Activated CD4-positive, alpha-beta T cell treated with anti-CD3 and anti-CD28 coated beads, Interleukin-2, amount 50 U/mL, for 24 hours (primary cell): Measurements from ENCODE around the gene PHLDA2.

Source experiments
- DNase-seq, 2 donors: peaks; one replicate each; pipeline ENCODE4 v3.0.0-alpha.2; 2020; ENCODE audit warnings: low read depth in 1 of 2, low spot score in 1 of 2

PHLDA2 gene

GRCh38 chr11:2929950-2930703 lies 907 bp upstream of the PHLDA2 start:
- DNase-seq, result no peak

DNA sequence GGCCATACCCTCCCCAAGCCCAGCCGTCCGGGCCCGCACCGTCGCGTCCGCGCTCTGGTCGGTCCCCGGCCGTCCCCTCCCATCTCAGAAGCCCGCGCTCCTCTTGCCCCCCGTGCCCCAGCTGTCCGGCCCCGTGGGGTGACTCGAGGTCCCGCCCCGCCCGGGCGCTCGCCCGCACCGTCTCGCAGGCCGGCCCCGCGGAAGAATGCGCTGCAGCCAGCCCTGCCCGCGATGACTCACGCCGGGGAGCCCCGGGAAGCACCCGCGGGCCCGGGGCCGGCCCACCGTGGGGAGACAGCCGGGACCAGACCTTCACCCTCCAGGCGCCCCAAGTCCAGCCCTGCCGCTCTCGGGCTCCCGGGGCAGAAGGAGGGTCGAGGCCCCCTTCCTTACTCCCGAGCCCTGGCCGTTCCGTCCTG lies 320 bp upstream of the PHLDA2 start:
- DNase-seq, result no peak

DNA sequence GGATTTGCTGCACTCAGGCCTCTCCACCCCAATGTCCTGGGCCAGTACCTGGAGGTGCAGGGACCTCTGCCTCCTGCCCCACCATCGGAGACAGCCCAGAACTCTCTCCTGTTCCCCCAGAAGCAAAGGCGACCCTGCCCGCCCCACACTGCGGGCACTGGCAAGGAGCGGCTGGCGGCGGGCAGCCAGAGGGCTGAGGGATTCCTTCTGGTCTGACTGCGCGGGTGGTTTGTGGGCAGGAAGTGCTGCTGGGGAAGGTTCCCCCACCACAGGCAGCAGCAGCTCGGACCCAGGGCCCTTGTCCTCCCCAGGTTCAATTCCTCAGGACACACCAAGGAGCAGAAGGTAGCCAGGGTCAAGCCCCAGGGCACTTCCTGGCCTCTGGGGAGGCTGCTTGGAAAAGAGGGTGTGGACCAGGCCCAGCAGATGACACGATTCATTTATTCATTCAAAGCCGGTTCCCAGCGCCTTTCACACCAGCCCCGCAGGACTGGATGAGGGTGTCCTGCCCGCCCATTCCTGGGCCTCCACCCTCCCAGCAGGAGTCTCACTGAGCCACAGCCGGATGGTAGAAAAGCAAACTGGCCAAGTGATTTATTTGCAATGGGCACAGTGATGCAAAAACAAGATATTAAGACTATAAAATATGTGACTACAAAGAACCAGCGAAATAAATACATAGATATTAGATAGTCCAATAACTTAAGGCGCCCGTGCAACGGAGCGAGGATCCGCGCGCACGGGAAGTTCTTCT lies 1.2 kb downstream of the PHLDA2 start:
- DNase-seq, result no peak

- no peak for DNase-seq
Observed at GRCh38 chr11:2927121-2927800, 2.0 kb downstream of the PHLDA2 start.

GRCh38 chr11:2926611-2927051 lies 2.6 kb downstream of the PHLDA2 start:
- no peak for DNase-seq

GRCh38 chr11:2924821-2925675 lies 4.2 kb downstream of the PHLDA2 start:
- no peak for DNase-seq

DNA sequence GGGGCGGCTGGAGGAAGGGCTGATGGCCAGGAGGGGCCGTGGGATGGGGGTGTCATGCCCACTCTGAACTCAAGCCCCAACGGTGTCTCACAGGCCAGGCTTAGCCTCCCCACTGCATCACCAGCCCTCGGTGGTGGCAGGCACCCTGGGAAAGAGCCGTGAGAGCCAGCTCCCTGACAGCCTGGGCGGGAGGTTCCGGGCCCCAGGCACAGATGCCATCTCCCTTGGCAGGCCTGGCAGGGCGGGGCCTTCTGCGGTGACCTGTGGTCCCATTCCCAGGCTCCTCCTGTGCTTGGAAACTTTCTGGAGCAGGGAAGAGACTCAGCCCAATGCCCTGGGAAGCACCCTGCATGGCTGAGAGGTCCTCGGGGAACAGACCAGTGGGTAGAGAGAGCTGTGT lies 4.8 kb downstream of the PHLDA2 start:
- DNase-seq, result no peak

GRCh38 chr11:2923446-2924375 lies 5.5 kb downstream of the PHLDA2 start:
- no peak for DNase-seq

- no peak for DNase-seq
Observed at GRCh38 chr11:2922655-2923054, 6.6 kb downstream of the PHLDA2 start.

GRCh38 chr11:2921742-2922493 lies 7.3 kb downstream of the PHLDA2 start:
- no peak for DNase-seq

DNA sequence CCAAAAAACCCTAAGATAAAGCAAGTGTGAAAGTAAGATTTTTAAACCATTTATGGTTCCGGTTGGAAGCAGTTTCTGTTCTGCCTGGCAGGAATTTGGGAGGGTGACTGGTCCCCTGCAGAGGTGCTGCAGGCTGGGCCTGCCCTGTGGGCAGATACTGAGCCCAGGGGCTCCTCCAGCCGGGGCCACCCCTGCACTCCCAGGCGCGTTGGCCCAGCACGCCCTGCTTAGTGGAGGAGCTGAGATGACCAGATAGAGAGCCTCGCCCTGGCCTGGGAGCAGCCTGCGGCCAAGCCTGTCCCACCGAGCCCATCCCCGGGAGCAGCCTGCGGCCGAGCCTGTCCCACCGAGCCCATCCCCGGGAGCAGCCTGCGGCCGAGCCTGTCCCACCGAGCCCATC lies 8.0 kb downstream of the PHLDA2 start:
- DNase-seq, result no peak

DNA sequence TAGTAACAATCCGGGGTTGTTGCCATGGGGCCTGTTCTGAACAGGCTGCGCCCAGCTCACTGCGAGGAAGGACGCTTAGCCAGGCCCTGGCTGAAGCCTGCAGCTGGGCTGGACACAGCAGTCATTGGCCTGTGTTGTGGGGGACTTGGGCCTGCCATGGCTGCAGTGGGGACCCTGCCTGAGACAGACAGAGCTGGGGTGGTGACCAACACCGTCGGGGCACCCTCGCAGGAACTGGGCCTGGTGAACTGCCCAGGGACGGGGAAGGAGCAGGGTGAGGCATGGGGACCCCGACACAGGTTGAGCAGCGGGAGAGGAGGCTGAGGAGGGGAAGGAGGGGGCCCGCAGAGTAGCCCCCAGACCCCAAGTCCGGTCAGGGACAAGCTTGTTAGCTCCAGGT lies 8.9 kb downstream of the PHLDA2 start:
- DNase-seq, result no peak

DNA sequence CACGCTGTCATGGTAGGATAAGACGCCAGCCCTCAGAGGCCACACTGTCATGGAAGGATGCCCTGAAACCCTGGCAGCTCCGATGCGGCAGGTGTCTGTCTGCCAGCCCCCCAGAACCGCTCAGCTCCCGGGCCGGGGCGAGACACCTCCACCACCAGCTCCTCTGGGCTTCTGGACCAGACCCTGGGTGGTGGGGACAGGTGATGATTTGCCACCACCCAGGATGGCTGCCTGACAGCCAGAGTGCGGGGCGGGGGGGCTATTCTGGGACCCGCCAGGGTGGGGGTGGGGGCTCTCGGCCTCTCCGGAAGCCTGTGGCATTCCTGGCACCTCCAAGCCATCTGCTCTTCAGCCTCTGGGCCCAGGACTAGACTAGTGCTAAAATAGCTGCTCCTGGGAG lies 9.4 kb downstream of the PHLDA2 start:
- DNase-seq, result no peak

DNA sequence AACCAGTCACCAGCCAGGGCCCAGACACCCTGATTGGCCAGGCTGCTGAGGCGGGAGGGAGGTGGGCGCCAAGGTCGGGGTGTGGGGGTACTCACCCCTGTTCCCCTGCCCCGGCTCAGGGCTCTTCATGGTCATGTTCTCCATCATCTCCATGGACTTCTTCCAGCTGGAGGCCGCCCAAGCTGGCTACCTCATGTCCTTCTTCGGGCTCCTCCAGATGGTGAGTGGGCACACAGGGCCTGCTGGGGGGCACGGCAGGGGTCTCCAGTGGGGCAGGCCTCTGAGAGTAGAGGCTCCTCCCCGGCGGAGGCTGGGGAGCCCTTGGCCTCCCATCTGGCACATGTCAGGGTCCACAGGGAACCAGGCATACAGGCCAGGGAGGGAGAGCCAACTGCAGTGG lies 10.0 kb downstream of the PHLDA2 start:
- no peak for DNase-seq

GRCh38 chr11:2917842-2918490 lies 11.3 kb downstream of the PHLDA2 start:
- no peak for DNase-seq

GRCh38 chr11:2916892-2917645 lies 12.2 kb downstream of the PHLDA2 start:
- no peak for DNase-seq

DNA sequence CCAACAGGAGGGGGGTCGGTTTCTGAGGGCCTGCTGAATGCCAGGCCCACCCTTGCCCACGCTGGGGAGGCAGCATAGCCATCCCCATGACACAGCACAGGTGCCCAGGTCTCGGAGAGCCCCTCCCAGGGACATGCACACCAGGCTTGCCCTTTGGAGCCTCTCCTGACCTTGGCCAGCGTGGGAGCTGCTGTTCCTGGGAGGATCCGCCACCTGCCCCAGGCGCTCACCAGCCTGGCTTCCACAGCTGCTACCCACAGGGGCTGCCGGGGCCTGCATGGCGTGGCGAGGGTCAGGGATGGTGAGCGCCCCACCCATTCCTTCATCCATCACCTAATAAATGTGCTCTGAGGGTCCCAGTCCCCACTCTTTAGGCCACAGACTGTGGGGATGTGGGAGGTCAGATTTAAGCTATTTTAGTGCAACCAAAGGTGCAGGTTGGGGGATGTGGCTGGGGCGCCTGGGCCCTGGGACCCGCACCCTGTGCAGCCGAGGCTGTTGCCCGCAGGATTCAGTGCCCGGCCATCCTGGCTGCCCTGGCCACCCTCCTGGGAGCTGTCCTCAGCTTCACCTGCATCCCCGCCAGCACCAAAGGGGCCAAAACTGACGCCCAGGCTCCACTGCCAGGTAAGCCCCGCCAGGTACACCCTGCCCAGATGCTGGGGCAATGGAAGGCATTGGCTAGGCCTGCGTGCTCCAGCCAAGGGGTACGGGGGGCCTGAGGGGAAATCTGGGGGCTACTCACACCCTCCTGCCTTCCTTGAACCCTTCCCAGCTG lies 12.9 kb downstream of the PHLDA2 start:
- DNase-seq, result no peak
